HEK293T (cell line): ENCODE results near the gene RIOX2.

Experiments used
- FOXM1 ChIP-seq: fragments of 450-650 bp; IDR thresholded peaks from 2 replicates; pipeline ENCODE4 v1.6.1; 2017; ENCODE audit warnings: mild to moderate bottlenecking, borderline replicate concordance
- ZNF384 ChIP-seq: fragments of 450-650 bp; IDR thresholded peaks from 2 replicates; pipeline ENCODE4 v1.6.1; 2016

- TF ChIP-seq ZNF384 (no peak), FOXM1 (no peak)
Observed at GRCh38 chr3:97931218-97931617, 41.0 kb downstream of the RIOX2 start.
